Measurements from ENCODE around the gene SDCCAG8.

DNA sequence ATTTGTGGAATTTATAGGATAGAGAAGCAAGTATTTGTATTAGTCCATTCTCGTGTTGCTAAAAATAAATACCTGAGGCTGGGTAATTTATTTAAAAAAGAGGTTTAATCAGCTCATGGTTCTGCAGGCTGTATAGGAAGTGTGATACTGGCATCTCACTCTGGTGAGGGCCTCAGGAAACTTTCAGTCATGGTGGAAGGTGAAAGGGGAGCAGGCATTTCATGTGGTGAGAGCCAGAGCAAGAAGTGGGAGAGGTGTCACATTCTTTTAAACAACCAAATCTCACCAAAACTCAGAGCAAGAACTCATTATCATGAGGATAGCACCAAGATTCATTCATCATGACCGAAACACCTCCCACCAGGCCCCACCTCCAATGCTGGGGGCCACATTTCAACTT is 18.1 kb downstream of the SDCCAG8 start:
- TF ChIP-seq, protein P1, sequence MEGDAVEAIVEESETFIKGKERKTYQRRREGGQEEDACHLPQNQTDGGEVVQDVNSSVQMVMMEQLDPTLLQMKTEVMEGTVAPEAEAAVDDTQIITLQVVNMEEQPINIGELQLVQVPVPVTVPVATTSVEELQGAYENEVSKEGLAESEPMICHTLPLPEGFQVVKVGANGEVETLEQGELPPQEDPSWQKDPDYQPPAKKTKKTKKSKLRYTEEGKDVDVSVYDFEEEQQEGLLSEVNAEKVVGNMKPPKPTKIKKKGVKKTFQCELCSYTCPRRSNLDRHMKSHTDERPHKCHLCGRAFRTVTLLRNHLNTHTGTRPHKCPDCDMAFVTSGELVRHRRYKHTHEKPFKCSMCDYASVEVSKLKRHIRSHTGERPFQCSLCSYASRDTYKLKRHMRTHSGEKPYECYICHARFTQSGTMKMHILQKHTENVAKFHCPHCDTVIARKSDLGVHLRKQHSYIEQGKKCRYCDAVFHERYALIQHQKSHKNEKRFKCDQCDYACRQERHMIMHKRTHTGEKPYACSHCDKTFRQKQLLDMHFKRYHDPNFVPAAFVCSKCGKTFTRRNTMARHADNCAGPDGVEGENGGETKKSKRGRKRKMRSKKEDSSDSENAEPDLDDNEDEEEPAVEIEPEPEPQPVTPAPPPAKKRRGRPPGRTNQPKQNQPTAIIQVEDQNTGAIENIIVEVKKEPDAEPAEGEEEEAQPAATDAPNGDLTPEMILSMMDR (IDR thresholded peaks at IDR 0.05) = no peak
- no peak for TF ChIP-seq ZFX (IDR thresholded peaks at IDR 0.05; ENCODE audit: borderline replicate concordance)
